ENCODE data around the gene DES.

DNA sequence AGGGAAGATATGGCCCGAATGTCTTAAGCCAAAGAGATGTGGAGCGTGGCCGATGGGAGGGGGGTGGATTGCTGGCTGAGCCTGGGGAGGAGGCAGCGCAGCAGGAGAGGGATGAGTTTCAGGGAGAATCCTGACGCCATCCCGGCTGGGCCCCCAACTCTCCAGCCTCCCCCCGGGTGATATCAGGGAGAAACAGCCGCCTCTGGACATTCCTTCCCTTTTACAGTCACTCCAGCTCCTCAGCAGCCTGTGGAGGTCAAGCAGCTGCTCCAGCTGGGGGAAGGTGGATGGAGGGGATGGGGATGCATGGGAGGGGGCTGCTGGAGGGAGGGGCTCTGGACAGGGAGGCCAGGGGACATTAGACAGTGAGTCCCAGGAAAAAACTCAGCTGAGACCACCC, 9.5 kb upstream of the DES start:
- TF ChIP-seq, protein P1, sequence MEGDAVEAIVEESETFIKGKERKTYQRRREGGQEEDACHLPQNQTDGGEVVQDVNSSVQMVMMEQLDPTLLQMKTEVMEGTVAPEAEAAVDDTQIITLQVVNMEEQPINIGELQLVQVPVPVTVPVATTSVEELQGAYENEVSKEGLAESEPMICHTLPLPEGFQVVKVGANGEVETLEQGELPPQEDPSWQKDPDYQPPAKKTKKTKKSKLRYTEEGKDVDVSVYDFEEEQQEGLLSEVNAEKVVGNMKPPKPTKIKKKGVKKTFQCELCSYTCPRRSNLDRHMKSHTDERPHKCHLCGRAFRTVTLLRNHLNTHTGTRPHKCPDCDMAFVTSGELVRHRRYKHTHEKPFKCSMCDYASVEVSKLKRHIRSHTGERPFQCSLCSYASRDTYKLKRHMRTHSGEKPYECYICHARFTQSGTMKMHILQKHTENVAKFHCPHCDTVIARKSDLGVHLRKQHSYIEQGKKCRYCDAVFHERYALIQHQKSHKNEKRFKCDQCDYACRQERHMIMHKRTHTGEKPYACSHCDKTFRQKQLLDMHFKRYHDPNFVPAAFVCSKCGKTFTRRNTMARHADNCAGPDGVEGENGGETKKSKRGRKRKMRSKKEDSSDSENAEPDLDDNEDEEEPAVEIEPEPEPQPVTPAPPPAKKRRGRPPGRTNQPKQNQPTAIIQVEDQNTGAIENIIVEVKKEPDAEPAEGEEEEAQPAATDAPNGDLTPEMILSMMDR (IDR thresholded peaks at IDR 0.05), result no peak
- TF ChIP-seq POLR2A (IDR thresholded peaks at IDR 0.05), result no peak

Measured in Peyer's patch (tissue), 4 donors.